Right kidney (tissue), 1 donor: Measurements from ENCODE around the gene BRIP1.
"Not testable (repeated sequence)": the region's sequence is repeated elsewhere in the genome, so short reads cannot be mapped to it uniquely, and the experiment has no call there.

ENCODE experiments used
- DNase-seq: peaks from one replicate; pipeline ENCODE4 v3.0.0-alpha.2; 2016

The BRIP1 gene

GRCh38 chr17:61726977-61727376 lies 136.4 kb downstream of the BRIP1 start:
- no peak for DNase-seq

GRCh38 chr17:61724777-61725176 lies 138.6 kb downstream of the BRIP1 start:
- DNase-seq: no peak

- no peak for DNase-seq
Observed at GRCh38 chr17:61723914-61724313, 139.4 kb downstream of the BRIP1 start.

- DNase-seq: no peak
Observed at GRCh38 chr17:61723183-61723582, 140.1 kb downstream of the BRIP1 start.

- no peak for DNase-seq
Observed at GRCh38 chr17:61722398-61722797, 140.9 kb downstream of the BRIP1 start.

GRCh38 chr17:61720016-61720795 lies 143.1 kb downstream of the BRIP1 start:
- no peak for DNase-seq

- DNase-seq: not testable (repeated sequence)
Observed at GRCh38 chr17:61719220-61719619, 144.1 kb downstream of the BRIP1 start.

- no peak for DNase-seq
Observed at GRCh38 chr17:61718022-61718421, 145.3 kb downstream of the BRIP1 start.

- no peak for DNase-seq
Observed at GRCh38 chr17:61717352-61717751, 146.0 kb downstream of the BRIP1 start.

GRCh38 chr17:61716225-61716829 lies 147.0 kb downstream of the BRIP1 start:
- DNase-seq: no peak

GRCh38 chr17:61715348-61715747 lies 148.0 kb downstream of the BRIP1 start:
- no peak for DNase-seq

- DNase-seq: no peak
Observed at GRCh38 chr17:61714300-61714699, 149.0 kb downstream of the BRIP1 start.

GRCh38 chr17:61713035-61713434 lies 150.3 kb downstream of the BRIP1 start:
- no peak for DNase-seq

- DNase-seq: no peak
Observed at GRCh38 chr17:61710546-61710945, 152.8 kb downstream of the BRIP1 start.

- DNase-seq: no peak
Observed at GRCh38 chr17:61709567-61709966, 153.8 kb downstream of the BRIP1 start.

GRCh38 chr17:61704935-61705449 lies 158.3 kb downstream of the BRIP1 start:
- no peak for DNase-seq

- no peak for DNase-seq
Observed at GRCh38 chr17:61702450-61702849, 160.9 kb downstream of the BRIP1 start.

GRCh38 chr17:61701978-61702377 lies 161.3 kb downstream of the BRIP1 start:
- no peak for DNase-seq

GRCh38 chr17:61701334-61701733 lies 162.0 kb downstream of the BRIP1 start:
- DNase-seq: no peak

GRCh38 chr17:61700252-61700651 lies 163.1 kb downstream of the BRIP1 start:
- DNase-seq: no peak

- no peak for DNase-seq
Observed at GRCh38 chr17:61699694-61700093, 163.6 kb downstream of the BRIP1 start.

- no peak for DNase-seq
Observed at GRCh38 chr17:61699032-61699431, 164.3 kb downstream of the BRIP1 start.

GRCh38 chr17:61698244-61698643 lies 165.1 kb downstream of the BRIP1 start:
- DNase-seq: no peak

GRCh38 chr17:61695779-61696337 lies 167.5 kb downstream of the BRIP1 start:
- no peak for DNase-seq
